Measurements from ENCODE around the gene VTI1A.

VTI1A gene

GRCh38 chr10:112429147-112429546 lies 17.9 kb upstream of the VTI1A start:
- Histone ChIP-seq H3K4me1 (ENCODE audit: control insufficient read depth, insufficient read depth, low read length) (no peaks in the 10 kb centered on the region), H3K27me3 (ENCODE audit: control insufficient read depth, insufficient read depth, low read length) (no peaks in the 10 kb centered on the region), H3K9me3 (ENCODE audit: control insufficient read depth, insufficient read depth, low read length) (no peaks in the 10 kb centered on the region), H3K9ac (ENCODE audit: low read depth, low read length) (peak overlapping the region; percentile 24), H3K36me3 (ENCODE audit: control insufficient read depth, insufficient read depth, low read length) (peaks cover 5% of the 10 kb centered on the region), H3K4me3 (ENCODE audit: low read depth, low read length) (no peak overlapping the region)

- Histone ChIP-seq H3K36me3 (ENCODE audit: control insufficient read depth, insufficient read depth, low read length) (peaks cover 5% of the 10 kb centered on the region), H3K9me3 (ENCODE audit: control insufficient read depth, insufficient read depth, low read length) (no peaks in the 10 kb centered on the region), H3K9ac (ENCODE audit: low read depth, low read length) (no peak overlapping the region), H3K27me3 (ENCODE audit: control insufficient read depth, insufficient read depth, low read length) (no peaks in the 10 kb centered on the region), H3K4me3 (ENCODE audit: low read depth, low read length) (no peak overlapping the region), H3K4me1 (ENCODE audit: control insufficient read depth, insufficient read depth, low read length) (no peaks in the 10 kb centered on the region)
These were observed 17.3 kb upstream of the VTI1A start for GRCh38 chr10:112429654-112430230.

GRCh38 chr10:112433136-112433535 lies 13.9 kb upstream of the VTI1A start:
- Histone ChIP-seq H3K4me3 (ENCODE audit: low read depth, low read length) (no peak overlapping the region), H3K9ac (ENCODE audit: low read depth, low read length) (no peak overlapping the region), H3K36me3 (ENCODE audit: control insufficient read depth, insufficient read depth, low read length) (peaks cover 5% of the 10 kb centered on the region), H3K9me3 (ENCODE audit: control insufficient read depth, insufficient read depth, low read length) (no peaks in the 10 kb centered on the region), H3K27me3 (ENCODE audit: control insufficient read depth, insufficient read depth, low read length) (no peaks in the 10 kb centered on the region), H3K4me1 (ENCODE audit: control insufficient read depth, insufficient read depth, low read length) (no peaks in the 10 kb centered on the region)

- H3K9me3 ChIP-seq (ENCODE audit: control insufficient read depth, insufficient read depth, low read length): no peaks in the 10 kb centered on the region
- peaks cover 5% of the 10 kb centered on the region for H3K36me3 ChIP-seq (ENCODE audit: control insufficient read depth, insufficient read depth, low read length)
- no peaks in the 10 kb centered on the region for H3K27me3 ChIP-seq (ENCODE audit: control insufficient read depth, insufficient read depth, low read length)
- H3K4me3 ChIP-seq (ENCODE audit: low read depth, low read length): no peak overlapping the region
- H3K9ac ChIP-seq (ENCODE audit: low read depth, low read length): no peak overlapping the region
- H3K4me1 ChIP-seq (ENCODE audit: control insufficient read depth, insufficient read depth, low read length): no peaks in the 10 kb centered on the region
These were observed 11.9 kb upstream of the VTI1A start for GRCh38 chr10:112434988-112435619.

GRCh38 chr10:112438356-112438755 lies 8.7 kb upstream of the VTI1A start:
- Histone ChIP-seq H3K36me3 (ENCODE audit: control insufficient read depth, insufficient read depth, low read length) (no peaks in the 10 kb centered on the region), H3K9ac (ENCODE audit: low read depth, low read length) (no peak overlapping the region), H3K4me1 (ENCODE audit: control insufficient read depth, insufficient read depth, low read length) (no peaks in the 10 kb centered on the region), H3K4me3 (ENCODE audit: low read depth, low read length) (no peak overlapping the region), H3K27me3 (ENCODE audit: control insufficient read depth, insufficient read depth, low read length) (no peaks in the 10 kb centered on the region), H3K9me3 (ENCODE audit: control insufficient read depth, insufficient read depth, low read length) (no peaks in the 10 kb centered on the region)

- no peak overlapping the region for H3K9ac ChIP-seq (ENCODE audit: low read depth, low read length)
- H3K27me3 ChIP-seq (ENCODE audit: control insufficient read depth, insufficient read depth, low read length): no peaks in the 10 kb centered on the region
- no peaks in the 10 kb centered on the region for H3K36me3 ChIP-seq (ENCODE audit: control insufficient read depth, insufficient read depth, low read length)
- H3K4me1 ChIP-seq (ENCODE audit: control insufficient read depth, insufficient read depth, low read length): no peaks in the 10 kb centered on the region
- H3K9me3 ChIP-seq (ENCODE audit: control insufficient read depth, insufficient read depth, low read length): no peaks in the 10 kb centered on the region
- no peak overlapping the region for H3K4me3 ChIP-seq (ENCODE audit: low read depth, low read length)
These were observed 5.5 kb upstream of the VTI1A start for GRCh38 chr10:112441520-112441919.

GRCh38 chr10:112442063-112442462 lies 5.0 kb upstream of the VTI1A start:
- no peak overlapping the region for H3K4me3 ChIP-seq (ENCODE audit: low read depth, low read length)
- no peaks in the 10 kb centered on the region for H3K36me3 ChIP-seq (ENCODE audit: control insufficient read depth, insufficient read depth, low read length)
- H3K4me1 ChIP-seq (ENCODE audit: control insufficient read depth, insufficient read depth, low read length): no peaks in the 10 kb centered on the region
- no peak overlapping the region for H3K9ac ChIP-seq (ENCODE audit: low read depth, low read length)
- H3K9me3 ChIP-seq (ENCODE audit: control insufficient read depth, insufficient read depth, low read length): no peaks in the 10 kb centered on the region
- H3K27me3 ChIP-seq (ENCODE audit: control insufficient read depth, insufficient read depth, low read length): no peaks in the 10 kb centered on the region

- Histone ChIP-seq H3K9me3 (ENCODE audit: control insufficient read depth, insufficient read depth, low read length) (no peaks in the 10 kb centered on the region), H3K36me3 (ENCODE audit: control insufficient read depth, insufficient read depth, low read length) (no peaks in the 10 kb centered on the region), H3K4me3 (ENCODE audit: low read depth, low read length) (peak overlapping the region; percentile 96), H3K9ac (ENCODE audit: low read depth, low read length) (peak overlapping the region; percentile 99), H3K4me1 (ENCODE audit: control insufficient read depth, insufficient read depth, low read length) (peaks cover 4% of the 10 kb centered on the region), H3K27me3 (ENCODE audit: control insufficient read depth, insufficient read depth, low read length) (no peaks in the 10 kb centered on the region)
These were observed 760 bp upstream of the VTI1A start for GRCh38 chr10:112446055-112446854.

GRCh38 chr10:112447620-112447928 lies 559 bp downstream of the VTI1A start:
- no peaks in the 10 kb centered on the region for H3K36me3 ChIP-seq (ENCODE audit: control insufficient read depth, insufficient read depth, low read length)
- peaks cover 4% of the 10 kb centered on the region for H3K4me1 ChIP-seq (ENCODE audit: control insufficient read depth, insufficient read depth, low read length)
- no peaks in the 10 kb centered on the region for H3K27me3 ChIP-seq (ENCODE audit: control insufficient read depth, insufficient read depth, low read length)
- peak overlapping the region; percentile 99 for H3K9ac ChIP-seq (ENCODE audit: low read depth, low read length)
- H3K9me3 ChIP-seq (ENCODE audit: control insufficient read depth, insufficient read depth, low read length): no peaks in the 10 kb centered on the region
- H3K4me3 ChIP-seq (ENCODE audit: low read depth, low read length): peak overlapping the region; percentile 96

- no peaks in the 10 kb centered on the region for H3K27me3 ChIP-seq (ENCODE audit: control insufficient read depth, insufficient read depth, low read length)
- no peaks in the 10 kb centered on the region for H3K9me3 ChIP-seq (ENCODE audit: control insufficient read depth, insufficient read depth, low read length)
- H3K4me3 ChIP-seq (ENCODE audit: low read depth, low read length): no peak overlapping the region
- peaks cover 4% of the 10 kb centered on the region for H3K4me1 ChIP-seq (ENCODE audit: control insufficient read depth, insufficient read depth, low read length)
- H3K36me3 ChIP-seq (ENCODE audit: control insufficient read depth, insufficient read depth, low read length): no peaks in the 10 kb centered on the region
- H3K9ac ChIP-seq (ENCODE audit: low read depth, low read length): no peak overlapping the region
These were observed 1.9 kb downstream of the VTI1A start for GRCh38 chr10:112448888-112449287.

- H3K9ac ChIP-seq (ENCODE audit: low read depth, low read length): no peak overlapping the region
- no peak overlapping the region for H3K4me3 ChIP-seq (ENCODE audit: low read depth, low read length)
- no peaks in the 10 kb centered on the region for H3K9me3 ChIP-seq (ENCODE audit: control insufficient read depth, insufficient read depth, low read length)
- H3K27me3 ChIP-seq (ENCODE audit: control insufficient read depth, insufficient read depth, low read length): no peaks in the 10 kb centered on the region
- no peaks in the 10 kb centered on the region for H3K4me1 ChIP-seq (ENCODE audit: control insufficient read depth, insufficient read depth, low read length)
- no peaks in the 10 kb centered on the region for H3K36me3 ChIP-seq (ENCODE audit: control insufficient read depth, insufficient read depth, low read length)
These were observed 8.1 kb downstream of the VTI1A start for GRCh38 chr10:112454910-112455779.

Measured in iPS-15b (cell line).